NB4 (cell line): Measurements from ENCODE around the gene CAMTA1.

Experiments
- POLR2A ChIP-seq: IDR thresholded peaks from 2 replicates; pipeline ENCODE4 v1.6.1; 2011; ENCODE audit warnings: mild to moderate bottlenecking; ENCODE audit not compliant: insufficient read length; ENCODE audit errors: extremely low read depth
- TF ChIP-seq, protein P1 (sequence below): IDR thresholded peaks from one replicate; pipeline ENCODE4 v1.5.1; 2012; ENCODE audit warnings: low read depth, low read length

GRCh38 chr1:7634546-7635240 is 849.4 kb downstream of the CAMTA1 start:
- TF ChIP-seq, protein P1, sequence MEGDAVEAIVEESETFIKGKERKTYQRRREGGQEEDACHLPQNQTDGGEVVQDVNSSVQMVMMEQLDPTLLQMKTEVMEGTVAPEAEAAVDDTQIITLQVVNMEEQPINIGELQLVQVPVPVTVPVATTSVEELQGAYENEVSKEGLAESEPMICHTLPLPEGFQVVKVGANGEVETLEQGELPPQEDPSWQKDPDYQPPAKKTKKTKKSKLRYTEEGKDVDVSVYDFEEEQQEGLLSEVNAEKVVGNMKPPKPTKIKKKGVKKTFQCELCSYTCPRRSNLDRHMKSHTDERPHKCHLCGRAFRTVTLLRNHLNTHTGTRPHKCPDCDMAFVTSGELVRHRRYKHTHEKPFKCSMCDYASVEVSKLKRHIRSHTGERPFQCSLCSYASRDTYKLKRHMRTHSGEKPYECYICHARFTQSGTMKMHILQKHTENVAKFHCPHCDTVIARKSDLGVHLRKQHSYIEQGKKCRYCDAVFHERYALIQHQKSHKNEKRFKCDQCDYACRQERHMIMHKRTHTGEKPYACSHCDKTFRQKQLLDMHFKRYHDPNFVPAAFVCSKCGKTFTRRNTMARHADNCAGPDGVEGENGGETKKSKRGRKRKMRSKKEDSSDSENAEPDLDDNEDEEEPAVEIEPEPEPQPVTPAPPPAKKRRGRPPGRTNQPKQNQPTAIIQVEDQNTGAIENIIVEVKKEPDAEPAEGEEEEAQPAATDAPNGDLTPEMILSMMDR = no peak
- TF ChIP-seq POLR2A = no peak
